ENCODE results near the gene ESYT2. TPM values are rescaled to one million over a fixed set of nuclear protein-coding genes. Genes with fewer than 3 reads are reported as not detected.

Gene ESYT2
- total RNA-seq, 1 donor from 2014 or later = 38.1 TPM

DNA sequence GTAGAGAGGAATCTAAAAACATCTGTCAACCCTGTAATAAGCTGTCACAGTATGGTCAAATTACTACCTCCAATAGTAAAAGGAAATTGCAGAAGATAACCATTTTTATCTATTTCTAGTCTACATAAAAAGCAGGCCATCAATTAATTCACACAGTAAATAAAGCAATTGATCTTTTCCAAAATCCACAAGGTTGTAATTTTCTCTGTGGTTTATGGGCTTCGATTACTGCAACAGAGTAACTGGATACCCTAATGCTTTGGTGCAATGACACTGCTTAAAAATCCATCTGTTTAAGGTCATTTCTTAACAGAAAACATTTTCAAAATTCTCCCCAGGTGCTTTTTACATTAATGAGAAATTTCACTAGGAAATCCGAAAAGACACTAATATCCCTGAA, 23.9 kb downstream of the ESYT2 start:
- no peaks in the 10 kb centered on the region for H3K9me3 ChIP-seq (ENCODE audit: control insufficient read depth in 3 of 3, low read length in 3 of 3)

DNA sequence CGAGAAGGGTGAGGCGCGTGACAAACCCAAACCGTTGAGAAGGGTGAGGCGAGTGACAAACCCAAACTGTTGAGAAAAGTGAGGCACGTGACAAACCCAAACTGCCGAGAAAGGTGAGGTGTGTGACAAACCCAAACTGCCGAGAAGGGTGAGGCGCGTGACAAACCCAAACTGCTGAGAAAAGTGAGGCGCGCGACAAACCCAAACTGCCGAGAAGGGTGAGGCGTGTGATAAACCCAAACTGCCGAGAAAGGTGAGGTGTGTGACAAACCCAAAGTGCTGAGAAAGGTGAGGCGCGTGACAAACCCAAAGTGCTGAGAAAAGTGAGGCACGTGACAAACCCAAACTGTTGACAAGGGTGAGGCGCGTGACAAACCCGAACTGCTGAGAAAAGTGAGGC, 25.0 kb downstream of the ESYT2 start:
- Histone ChIP-seq H3K4me3 (ENCODE audit: low read length in 3 of 3) (no peak overlapping the region), H3K27me3 (ENCODE audit: control insufficient read depth in 3 of 3, insufficient read depth in 3 of 3, low read length in 3 of 3) (no peaks in the 10 kb centered on the region), H3K27ac (ENCODE audit: low read depth, low read length) (no peak overlapping the region), H3K4me1 (ENCODE audit: control insufficient read depth in 3 of 3, insufficient read depth in 3 of 3, low read length in 3 of 3) (peaks cover 0 to 5% (median 0%) of the 10 kb centered on the region in 3 donors), H3K36me3 (ENCODE audit: control insufficient read depth in 3 of 3, insufficient read depth in 3 of 3, low read length in 3 of 3) (peaks cover 4 to 6% (median 6%) of the 10 kb centered on the region in 3 donors), H3K9ac (ENCODE audit: low read depth in 1 of 3, low read length in 3 of 3) (no peak overlapping the region), H3K9me3 (ENCODE audit: control insufficient read depth in 3 of 3, low read length in 3 of 3) (no peaks in the 10 kb centered on the region)

More for the DNA sequence above, 23.9 kb downstream of the ESYT2 start:
- Histone ChIP-seq H3K27ac (ENCODE audit: low read depth, low read length) (no peak overlapping the region), H3K4me1 (ENCODE audit: control insufficient read depth in 3 of 3, insufficient read depth in 3 of 3, low read length in 3 of 3) (peaks cover 0 to 8% (median 4%) of the 10 kb centered on the region in 3 donors), H3K27me3 (ENCODE audit: control insufficient read depth in 3 of 3, insufficient read depth in 3 of 3, low read length in 3 of 3) (no peaks in the 10 kb centered on the region), H3K36me3 (ENCODE audit: control insufficient read depth in 3 of 3, insufficient read depth in 3 of 3, low read length in 3 of 3) (peaks cover 4 to 6% (median 6%) of the 10 kb centered on the region in 3 donors), H3K4me3 (ENCODE audit: low read length in 3 of 3) (no peak overlapping the region), H3K9ac (ENCODE audit: low read depth in 1 of 3, low read length in 3 of 3) (no peak overlapping the region)

DNA sequence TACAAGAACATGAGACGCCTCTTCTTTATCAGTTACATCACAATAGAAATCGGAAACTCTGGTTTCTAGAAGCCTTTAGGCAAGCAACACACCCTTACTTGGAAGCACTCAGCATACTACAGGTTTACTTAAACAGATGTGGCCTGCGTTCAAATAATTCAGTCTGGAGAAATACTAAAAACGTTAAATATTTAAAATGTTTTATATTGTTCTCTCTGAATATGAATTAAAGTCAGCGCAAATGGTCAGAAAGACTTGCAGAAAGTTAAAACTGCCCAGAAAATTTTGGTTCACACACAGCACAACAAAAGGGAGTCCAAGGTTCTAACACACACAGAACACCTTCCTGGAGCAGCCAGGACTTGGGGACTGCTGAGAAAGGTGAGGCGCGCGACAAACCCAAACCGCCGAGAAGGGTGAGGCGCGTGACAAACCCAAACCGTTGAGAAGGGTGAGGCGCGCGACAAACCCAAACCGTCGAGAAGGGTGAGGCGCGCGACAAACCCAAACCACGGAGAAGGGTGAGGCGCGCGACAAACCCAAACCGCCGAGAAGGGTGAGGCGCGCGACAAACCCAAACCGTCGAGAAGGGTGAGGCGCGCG, 25.8 kb downstream of the ESYT2 start:
- Histone ChIP-seq H3K4me3 (ENCODE audit: low read length in 3 of 3) (no peak overlapping the region), H3K36me3 (ENCODE audit: control insufficient read depth in 3 of 3, insufficient read depth in 3 of 3, low read length in 3 of 3) (peaks cover 4 to 6% (median 6%) of the 10 kb centered on the region in 3 donors), H3K4me1 (ENCODE audit: control insufficient read depth in 3 of 3, insufficient read depth in 3 of 3, low read length in 3 of 3) (peaks cover 0 to 5% (median 0%) of the 10 kb centered on the region in 3 donors), H3K27ac (ENCODE audit: low read depth, low read length) (no peak overlapping the region), H3K9me3 (ENCODE audit: control insufficient read depth in 3 of 3, low read length in 3 of 3) (no peaks in the 10 kb centered on the region), H3K27me3 (ENCODE audit: control insufficient read depth in 3 of 3, insufficient read depth in 3 of 3, low read length in 3 of 3) (no peaks in the 10 kb centered on the region), H3K9ac (ENCODE audit: low read depth in 1 of 3, low read length in 3 of 3) (no peak overlapping the region)

DNA sequence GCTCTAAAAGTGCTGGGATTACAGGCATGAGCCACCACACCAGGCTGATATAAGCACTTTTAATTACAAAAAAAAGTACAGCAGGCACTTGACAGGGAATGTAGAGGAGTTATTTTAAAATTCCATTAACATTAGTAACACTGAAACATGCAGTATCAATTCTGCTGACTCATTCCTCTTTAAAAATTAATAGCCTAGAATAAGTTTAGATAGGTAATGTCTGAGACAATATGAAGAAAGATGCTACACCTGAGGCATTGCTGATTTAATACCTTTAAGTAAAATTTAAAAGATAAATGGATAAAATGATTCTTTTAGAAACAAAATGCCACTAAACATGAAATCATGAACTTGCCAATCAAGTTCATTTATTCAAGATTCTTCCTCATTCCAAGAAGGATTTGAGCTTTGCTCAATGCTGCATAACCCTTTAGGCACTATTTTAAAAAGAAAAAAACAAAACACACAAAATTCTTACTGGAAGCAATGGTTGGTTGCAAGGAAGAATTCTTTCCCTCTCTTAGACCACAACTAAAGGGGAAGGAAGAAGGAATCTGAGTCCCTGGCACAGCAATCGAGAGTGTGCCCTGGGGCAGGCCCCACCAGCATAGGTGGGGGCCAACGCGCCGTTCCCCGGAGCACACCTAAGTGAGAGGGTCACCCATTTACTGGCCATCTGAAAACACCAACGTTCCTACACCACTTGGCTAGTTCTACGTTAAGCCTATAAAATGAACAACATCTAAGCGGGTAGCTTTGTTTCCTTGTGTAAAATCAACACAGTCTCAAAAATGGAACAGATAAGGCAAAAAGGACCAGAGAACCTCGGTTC, 26.6 kb downstream of the ESYT2 start:
- H3K36me3 ChIP-seq (ENCODE audit: control insufficient read depth in 3 of 3, insufficient read depth in 3 of 3, low read length in 3 of 3) = peaks cover 0 to 6% (median 6%) of the 10 kb centered on the region in 3 donors
- no peak overlapping the region for H3K27ac ChIP-seq (ENCODE audit: low read depth, low read length)
- no peak overlapping the region for H3K9ac ChIP-seq (ENCODE audit: low read depth in 1 of 3, low read length in 3 of 3)
- H3K27me3 ChIP-seq (ENCODE audit: control insufficient read depth in 3 of 3, insufficient read depth in 3 of 3, low read length in 3 of 3) = no peaks in the 10 kb centered on the region
- H3K4me3 ChIP-seq (ENCODE audit: low read length in 3 of 3) = no peak overlapping the region
- H3K9me3 ChIP-seq (ENCODE audit: control insufficient read depth in 3 of 3, low read length in 3 of 3) = no peaks in the 10 kb centered on the region
- H3K4me1 ChIP-seq (ENCODE audit: control insufficient read depth in 3 of 3, insufficient read depth in 3 of 3, low read length in 3 of 3) = peaks cover 0 to 5% (median 0%) of the 10 kb centered on the region in 3 donors

DNA sequence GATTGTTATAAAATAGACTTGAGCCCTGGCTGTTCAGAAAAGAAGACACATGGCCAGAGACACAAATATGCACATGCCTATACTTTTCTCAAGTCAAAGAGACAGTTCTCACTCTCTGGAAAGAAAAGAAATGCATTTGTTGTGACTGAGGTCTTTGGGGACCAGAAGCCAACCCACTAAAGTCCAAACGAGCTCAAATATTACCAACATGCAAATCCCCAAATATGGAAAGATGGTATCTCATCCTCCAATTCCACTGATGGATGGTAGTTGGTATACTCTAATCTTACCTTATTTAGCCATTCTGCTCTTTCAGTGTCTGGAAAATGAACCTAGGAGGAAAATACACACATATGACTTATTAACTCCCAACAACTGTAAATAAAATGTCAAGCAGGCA, 30.6 kb downstream of the ESYT2 start:
- Histone ChIP-seq H3K9ac (ENCODE audit: low read depth in 1 of 3, low read length in 3 of 3) (no peak overlapping the region), H3K36me3 (ENCODE audit: control insufficient read depth in 3 of 3, insufficient read depth in 3 of 3, low read length in 3 of 3) (peaks cover 26 to 37% (median 36%) of the 10 kb centered on the region in 3 donors), H3K27me3 (ENCODE audit: control insufficient read depth in 3 of 3, insufficient read depth in 3 of 3, low read length in 3 of 3) (no peaks in the 10 kb centered on the region), H3K27ac (ENCODE audit: low read depth, low read length) (no peak overlapping the region), H3K4me3 (ENCODE audit: low read length in 3 of 3) (no peak overlapping the region), H3K9me3 (ENCODE audit: control insufficient read depth in 3 of 3, low read length in 3 of 3) (no peaks in the 10 kb centered on the region), H3K4me1 (ENCODE audit: control insufficient read depth in 3 of 3, insufficient read depth in 3 of 3, low read length in 3 of 3) (peaks cover 0 to 5% (median 0%) of the 10 kb centered on the region in 3 donors)

DNA sequence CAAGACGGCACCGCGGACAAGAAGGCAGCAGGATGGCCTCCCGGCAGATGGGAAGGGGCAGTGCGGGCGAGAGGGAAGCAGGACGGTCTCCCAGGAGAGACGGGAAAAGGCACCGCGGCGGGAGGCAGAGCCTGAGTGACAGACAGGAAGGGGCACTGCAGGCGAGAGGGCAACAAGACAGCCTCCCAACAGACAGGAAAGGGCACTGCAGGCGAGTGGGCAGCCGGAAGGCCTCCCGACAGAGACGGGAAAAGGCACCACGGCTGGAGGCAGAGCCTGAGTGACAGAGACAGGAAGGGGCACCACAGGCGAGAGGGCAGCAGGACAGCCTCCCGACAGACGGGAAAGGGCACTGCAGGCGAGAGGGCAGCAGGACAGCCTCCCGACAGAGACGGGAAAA, 32.6 kb downstream of the ESYT2 start:
- H3K9me3 ChIP-seq (ENCODE audit: control insufficient read depth in 3 of 3, low read length in 3 of 3) = no peaks in the 10 kb centered on the region
- H3K4me3 ChIP-seq (ENCODE audit: low read length in 3 of 3) = no peak overlapping the region
- no peaks in the 10 kb centered on the region for H3K4me1 ChIP-seq (ENCODE audit: control insufficient read depth in 3 of 3, insufficient read depth in 3 of 3, low read length in 3 of 3)
- no peak overlapping the region for H3K9ac ChIP-seq (ENCODE audit: low read depth in 1 of 3, low read length in 3 of 3)
- no peaks in the 10 kb centered on the region for H3K27me3 ChIP-seq (ENCODE audit: control insufficient read depth in 3 of 3, insufficient read depth in 3 of 3, low read length in 3 of 3)
- peaks cover 28 to 42% (median 39%) of the 10 kb centered on the region in 3 donors for H3K36me3 ChIP-seq (ENCODE audit: control insufficient read depth in 3 of 3, insufficient read depth in 3 of 3, low read length in 3 of 3)
- H3K27ac ChIP-seq (ENCODE audit: low read depth, low read length) = no peak overlapping the region

DNA sequence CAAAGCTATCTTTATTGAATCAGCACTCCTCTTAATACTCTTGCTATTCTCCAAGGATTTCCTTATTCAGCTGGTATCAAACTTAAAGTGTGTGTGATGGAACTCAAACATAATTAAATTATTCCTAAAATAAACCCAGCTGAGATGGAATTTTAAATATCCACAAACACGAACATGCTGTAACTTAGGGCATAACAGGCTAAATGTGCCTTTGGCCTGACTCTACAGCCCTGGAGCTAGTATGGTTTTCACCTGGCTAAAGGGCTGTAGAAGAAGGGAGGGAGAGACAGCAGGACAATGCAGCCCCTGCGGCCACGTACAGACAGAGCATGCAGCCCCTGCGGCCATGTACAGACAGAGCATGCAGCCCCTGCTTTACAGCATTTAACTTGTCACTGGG, 34.0 kb downstream of the ESYT2 start:
- Histone ChIP-seq H3K4me3 (ENCODE audit: low read length in 3 of 3) (no peak overlapping the region), H3K9ac (ENCODE audit: low read depth in 1 of 3, low read length in 3 of 3) (no peak overlapping the region), H3K36me3 (ENCODE audit: control insufficient read depth in 3 of 3, insufficient read depth in 3 of 3, low read length in 3 of 3) (peaks cover 36 to 53% (median 49%) of the 10 kb centered on the region in 3 donors), H3K4me1 (ENCODE audit: control insufficient read depth in 3 of 3, insufficient read depth in 3 of 3, low read length in 3 of 3) (no peaks in the 10 kb centered on the region), H3K27me3 (ENCODE audit: control insufficient read depth in 3 of 3, insufficient read depth in 3 of 3, low read length in 3 of 3) (no peaks in the 10 kb centered on the region), H3K27ac (ENCODE audit: low read depth, low read length) (no peak overlapping the region), H3K9me3 (ENCODE audit: control insufficient read depth in 3 of 3, low read length in 3 of 3) (no peaks in the 10 kb centered on the region)

DNA sequence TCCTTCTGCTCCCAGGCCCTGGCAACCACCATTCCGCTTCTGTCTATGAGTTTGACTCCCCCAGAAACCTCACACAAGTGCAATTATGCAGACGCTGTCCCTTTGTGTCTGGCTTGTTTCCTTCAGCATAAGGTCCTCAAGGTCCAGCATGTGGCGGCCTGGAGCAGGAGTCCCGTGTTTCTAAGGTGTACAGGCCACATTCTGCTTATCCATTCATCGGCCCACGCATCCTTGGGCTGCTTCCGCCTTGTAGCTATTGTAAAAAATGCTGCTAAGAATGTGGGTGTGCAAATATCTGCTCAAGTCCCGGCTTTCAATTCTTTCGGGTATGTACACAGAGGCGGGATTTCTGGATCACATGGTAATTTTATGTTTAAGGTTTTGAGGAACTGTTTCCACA, 38.2 kb downstream of the ESYT2 start:
- Histone ChIP-seq H3K27ac (ENCODE audit: low read depth, low read length) (no peak overlapping the region), H3K9me3 (ENCODE audit: control insufficient read depth in 3 of 3, low read length in 3 of 3) (no peaks in the 10 kb centered on the region), H3K4me1 (ENCODE audit: control insufficient read depth in 3 of 3, insufficient read depth in 3 of 3, low read length in 3 of 3) (no peaks in the 10 kb centered on the region), H3K9ac (ENCODE audit: low read depth in 1 of 3, low read length in 3 of 3) (no peak overlapping the region), H3K36me3 (ENCODE audit: control insufficient read depth in 3 of 3, insufficient read depth in 3 of 3, low read length in 3 of 3) (peaks cover 30 to 56% (median 46%) of the 10 kb centered on the region in 3 donors), H3K4me3 (ENCODE audit: low read length in 3 of 3) (no peak overlapping the region), H3K27me3 (ENCODE audit: control insufficient read depth in 3 of 3, insufficient read depth in 3 of 3, low read length in 3 of 3) (no peaks in the 10 kb centered on the region)

DNA sequence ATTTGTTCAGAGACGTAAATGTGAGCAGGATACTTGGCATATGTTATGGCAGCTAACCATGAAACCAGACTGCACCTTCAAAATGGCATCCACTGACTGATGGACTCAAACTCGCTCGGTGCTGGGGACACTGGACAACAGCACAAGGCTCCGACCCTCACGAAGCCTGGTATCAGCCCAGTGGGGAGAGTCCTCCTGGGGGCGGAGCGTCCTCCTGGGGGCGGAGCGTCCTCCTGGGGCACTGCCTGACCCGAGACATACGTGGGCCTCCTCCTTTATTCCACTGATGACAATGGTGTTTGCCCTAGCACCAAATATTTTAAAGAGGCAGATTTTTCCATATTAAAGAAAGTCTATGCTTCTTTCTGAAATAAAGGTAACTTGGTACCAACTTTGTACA, 39.5 kb downstream of the ESYT2 start:
- Histone ChIP-seq H3K9ac (ENCODE audit: low read depth in 1 of 3, low read length in 3 of 3) (no peak overlapping the region), H3K27me3 (ENCODE audit: control insufficient read depth in 3 of 3, insufficient read depth in 3 of 3, low read length in 3 of 3) (no peaks in the 10 kb centered on the region), H3K9me3 (ENCODE audit: control insufficient read depth in 3 of 3, low read length in 3 of 3) (no peaks in the 10 kb centered on the region), H3K36me3 (ENCODE audit: control insufficient read depth in 3 of 3, insufficient read depth in 3 of 3, low read length in 3 of 3) (peaks cover 20 to 45% (median 34%) of the 10 kb centered on the region in 3 donors), H3K4me3 (ENCODE audit: low read length in 3 of 3) (no peak overlapping the region), H3K27ac (ENCODE audit: low read depth, low read length) (no peak overlapping the region), H3K4me1 (ENCODE audit: control insufficient read depth in 3 of 3, insufficient read depth in 3 of 3, low read length in 3 of 3) (no peaks in the 10 kb centered on the region)

DNA sequence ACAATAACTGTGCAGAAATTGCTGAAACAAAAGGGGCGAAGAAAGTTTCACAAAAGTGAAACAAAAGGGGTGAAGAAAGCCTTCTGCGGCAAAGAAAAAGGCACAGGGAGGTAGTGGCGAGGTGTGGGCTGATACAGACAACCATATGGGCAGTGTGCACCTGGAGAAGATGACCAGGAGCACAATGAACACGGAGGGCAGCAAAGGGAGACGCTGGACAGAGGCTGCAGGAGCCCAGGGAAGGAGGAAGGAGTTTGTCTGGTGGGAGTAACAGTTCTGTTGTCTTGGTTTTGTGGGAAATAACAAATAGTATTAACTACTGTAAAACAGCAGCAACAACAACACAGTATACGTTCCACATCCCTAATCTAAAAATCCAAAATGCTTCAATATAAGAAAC, 42.4 kb downstream of the ESYT2 start:
- no peak overlapping the region for H3K9ac ChIP-seq (ENCODE audit: low read depth in 1 of 3, low read length in 3 of 3)
- no peak overlapping the region for H3K4me3 ChIP-seq (ENCODE audit: low read length in 3 of 3)
- H3K9me3 ChIP-seq (ENCODE audit: control insufficient read depth in 3 of 3, low read length in 3 of 3) = no peaks in the 10 kb centered on the region
- H3K27me3 ChIP-seq (ENCODE audit: control insufficient read depth in 3 of 3, insufficient read depth in 3 of 3, low read length in 3 of 3) = no peaks in the 10 kb centered on the region
- peaks cover 13 to 42% (median 34%) of the 10 kb centered on the region in 3 donors for H3K36me3 ChIP-seq (ENCODE audit: control insufficient read depth in 3 of 3, insufficient read depth in 3 of 3, low read length in 3 of 3)
- H3K4me1 ChIP-seq (ENCODE audit: control insufficient read depth in 3 of 3, insufficient read depth in 3 of 3, low read length in 3 of 3) = peaks cover 18 to 24% (median 20%) of the 10 kb centered on the region in 3 donors
- H3K27ac ChIP-seq (ENCODE audit: low read depth, low read length) = no peak overlapping the region
